ENCODE measurements around the gene TSPEAR.

GRCh38 chr21:44460441-44460755 lies 251.0 kb downstream of the TSPEAR start:
- no peak for TF ChIP-seq POLR2A (IDR thresholded peaks at IDR 0.05)
- TF ChIP-seq CTCF (IDR thresholded peaks at IDR 0.05 in 4 of 5, conservative IDR thresholded peaks at IDR 0.05 in 1 of 5) = no peak

All from gastrocnemius medialis (tissue), 4 donors.